Fibroblast of gingiva (primary cell): ENCODE results near the gene PCBP3.
A peak's percentile ranks its signal among the peaks of the same experiment; 100 is the strongest.
"Not testable (repeated sequence)": the region's sequence is repeated elsewhere in the genome, so short reads cannot be mapped to it uniquely, and the experiment has no call there.

ENCODE experiments used
- DNase-seq: peaks from one replicate; pipeline ENCODE4 v3.0.0-alpha.2; 2011; ENCODE audit warnings: low read depth

PCBP3 gene

GRCh38 chr21:45678790-45679189 is 35.3 kb downstream of the PCBP3 start:
- not testable (repeated sequence) for DNase-seq

GRCh38 chr21:45680215-45680614 is 36.7 kb downstream of the PCBP3 start:
- no peak for DNase-seq

- DNase-seq, result no peak
Measured at GRCh38 chr21:45695086-45695485, 51.6 kb downstream of the PCBP3 start.

GRCh38 chr21:45698493-45699184 is 55.1 kb downstream of the PCBP3 start:
- peak; percentile 98 for DNase-seq

GRCh38 chr21:45699251-45699942 is 55.9 kb downstream of the PCBP3 start:
- DNase-seq, result no peak

GRCh38 chr21:45699966-45700365 is 56.4 kb downstream of the PCBP3 start:
- DNase-seq, result peak; percentile 61

GRCh38 chr21:45700461-45700860 is 56.9 kb downstream of the PCBP3 start:
- no peak for DNase-seq

GRCh38 chr21:45704311-45705108 is 61.0 kb downstream of the PCBP3 start:
- no peak for DNase-seq

- DNase-seq, result no peak
Measured at GRCh38 chr21:45706299-45706698, 62.8 kb downstream of the PCBP3 start.

- peak; percentile 26 for DNase-seq
Measured at GRCh38 chr21:45709173-45709572, 65.6 kb downstream of the PCBP3 start.

- no peak for DNase-seq
Measured at GRCh38 chr21:45709696-45710268, 66.3 kb downstream of the PCBP3 start.

GRCh38 chr21:45710306-45710705 is 66.8 kb downstream of the PCBP3 start:
- not testable (repeated sequence) for DNase-seq

GRCh38 chr21:45713613-45714012 is 70.1 kb downstream of the PCBP3 start:
- DNase-seq, result no peak

- no peak for DNase-seq
Measured at GRCh38 chr21:45715441-45715840, 71.9 kb downstream of the PCBP3 start.

GRCh38 chr21:45718413-45718812 is 74.9 kb downstream of the PCBP3 start:
- DNase-seq, result no peak

- DNase-seq, result no peak
Measured at GRCh38 chr21:45719177-45719802, 75.8 kb downstream of the PCBP3 start.

- not testable (repeated sequence) for DNase-seq
Measured at GRCh38 chr21:45720204-45720603, 76.7 kb downstream of the PCBP3 start.

- no peak for DNase-seq
Measured at GRCh38 chr21:45721671-45722070, 78.1 kb downstream of the PCBP3 start.

GRCh38 chr21:45723049-45723958 is 79.8 kb downstream of the PCBP3 start:
- DNase-seq, result no peak

GRCh38 chr21:45724345-45724961 is 80.9 kb downstream of the PCBP3 start:
- DNase-seq, result no peak
